ENCODE measurements around the gene WASL. TPM values are rescaled to one million over a fixed set of nuclear protein-coding genes. Genes with fewer than 3 reads are reported as not detected.
"Not testable (repeated sequence)": the region's sequence is repeated elsewhere in the genome, so short reads cannot be mapped to it uniquely, and the experiment has no call there.

The WASL gene
- total RNA-seq, 1 experiment from 2014 or later: 8.5 TPM

DNA sequence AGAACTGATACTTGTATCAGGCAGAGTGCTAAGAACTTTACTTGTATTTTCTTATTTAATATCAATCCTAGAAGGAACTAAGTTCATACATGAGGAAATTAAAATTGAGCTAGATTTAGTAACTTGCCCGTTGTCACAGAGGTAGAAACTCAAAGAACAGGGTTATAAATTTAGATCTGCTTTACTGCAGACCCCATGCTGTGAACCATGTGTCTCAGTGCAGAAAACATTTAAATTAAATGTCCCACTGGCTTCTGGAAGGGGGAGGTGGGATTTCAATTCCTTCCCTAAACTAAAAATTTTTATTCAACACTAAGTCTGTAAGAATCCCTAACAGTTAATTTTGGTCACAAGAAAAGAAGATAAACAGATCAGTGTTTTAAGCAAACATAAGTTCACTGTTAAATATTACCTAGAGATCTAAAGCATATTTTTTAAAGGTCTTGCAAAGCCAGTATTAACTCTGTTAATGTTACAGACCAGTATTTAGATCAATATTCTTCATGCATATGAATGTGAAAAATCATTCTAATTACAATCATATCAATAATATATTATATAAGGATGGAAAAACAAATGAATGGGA, 23.1 kb downstream of the WASL start:
- no peaks in the 10 kb centered on the region for H3K9me3 ChIP-seq (ENCODE audit: low read length)
- H3K9ac ChIP-seq (ENCODE audit: low read length): no peak overlapping the region
- intact Hi-C loops (cut with micrococcal nuclease): loop anchor here (1.0 to 2.0 kb wide), 2 partner anchors 14 to 59 kb away; no protein-coding TSS in a partner anchor
- no peaks in the 10 kb centered on the region for H3K36me3 ChIP-seq (ENCODE audit: low read depth, low read length)
- DNase-seq: no peak
- H3K4me1 ChIP-seq (ENCODE audit: insufficient read depth, low read length): peaks cover 29% of the 10 kb centered on the region
- H4K20me1 ChIP-seq (ENCODE audit: low read length): peaks cover 5% of the 10 kb centered on the region; the same call in 1 of the 2 replicates
- no peak for ATAC-seq
- POLR2A ChIA-PET (ENCODE audit: unreplicated experiment): no interaction called here
- H3K9me2 ChIP-seq (replicated peaks; ENCODE audit: low read length): no peaks in the 10 kb centered on the region
- no peaks in the 10 kb centered on the region for H3K27me3 ChIP-seq (ENCODE audit: low read length)
- H3K79me2 ChIP-seq (ENCODE audit: low read length): peaks cover 92% of the 10 kb centered on the region
- no peak overlapping the region for H3K4me2 ChIP-seq (ENCODE audit: low read length)
- CTCF ChIA-PET: no interaction called here
- H3K27ac ChIP-seq (ENCODE audit: low read length): no peak overlapping the region
- H2AFZ ChIP-seq (ENCODE audit: low read length): no peak overlapping the region
- BruUV-seq (replicated peaks): no TSS peak
- no peaks in the 10 kb centered on the region for H3F3A ChIP-seq (ENCODE audit: low read length, unreplicated experiment)
- TF ChIP-seq, protein P1, sequence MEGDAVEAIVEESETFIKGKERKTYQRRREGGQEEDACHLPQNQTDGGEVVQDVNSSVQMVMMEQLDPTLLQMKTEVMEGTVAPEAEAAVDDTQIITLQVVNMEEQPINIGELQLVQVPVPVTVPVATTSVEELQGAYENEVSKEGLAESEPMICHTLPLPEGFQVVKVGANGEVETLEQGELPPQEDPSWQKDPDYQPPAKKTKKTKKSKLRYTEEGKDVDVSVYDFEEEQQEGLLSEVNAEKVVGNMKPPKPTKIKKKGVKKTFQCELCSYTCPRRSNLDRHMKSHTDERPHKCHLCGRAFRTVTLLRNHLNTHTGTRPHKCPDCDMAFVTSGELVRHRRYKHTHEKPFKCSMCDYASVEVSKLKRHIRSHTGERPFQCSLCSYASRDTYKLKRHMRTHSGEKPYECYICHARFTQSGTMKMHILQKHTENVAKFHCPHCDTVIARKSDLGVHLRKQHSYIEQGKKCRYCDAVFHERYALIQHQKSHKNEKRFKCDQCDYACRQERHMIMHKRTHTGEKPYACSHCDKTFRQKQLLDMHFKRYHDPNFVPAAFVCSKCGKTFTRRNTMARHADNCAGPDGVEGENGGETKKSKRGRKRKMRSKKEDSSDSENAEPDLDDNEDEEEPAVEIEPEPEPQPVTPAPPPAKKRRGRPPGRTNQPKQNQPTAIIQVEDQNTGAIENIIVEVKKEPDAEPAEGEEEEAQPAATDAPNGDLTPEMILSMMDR (conservative IDR thresholded peaks at IDR 0.05; ENCODE audit: low read depth, low read length): no peak
- H3K4me3 ChIP-seq (ENCODE audit: low read length): no peak overlapping the region

- Histone ChIP-seq H3K27ac (ENCODE audit: low read length) (no peak overlapping the region), H3K9ac (ENCODE audit: low read length) (no peak overlapping the region), H3K9me2 (replicated peaks; ENCODE audit: low read length) (no peaks in the 10 kb centered on the region), H3K4me1 (ENCODE audit: insufficient read depth, low read length) (peaks cover 29% of the 10 kb centered on the region), H3K9me3 (ENCODE audit: low read length) (no peaks in the 10 kb centered on the region), H2AFZ (ENCODE audit: low read length) (no peak overlapping the region), H3K4me3 (ENCODE audit: low read length) (no peak overlapping the region), H3K27me3 (ENCODE audit: low read length) (no peaks in the 10 kb centered on the region), H4K20me1 (ENCODE audit: low read length) (peaks cover 4% of the 10 kb centered on the region; the same call in 1 of the 2 replicates), H3K79me2 (ENCODE audit: low read length) (peaks cover 92% of the 10 kb centered on the region), H3K4me2 (ENCODE audit: low read length) (no peak overlapping the region), H3K36me3 (ENCODE audit: low read depth, low read length) (no peaks in the 10 kb centered on the region), H3F3A (ENCODE audit: low read length, unreplicated experiment) (no peaks in the 10 kb centered on the region)
- ChIA-PET POLR2A (ENCODE audit: unreplicated experiment) (no interaction called here), CTCF (no interaction called here)
- TF ChIP-seq, protein P1 (conservative IDR thresholded peaks at IDR 0.05; ENCODE audit: low read depth, low read length): no peak
- TF ChIP-seq EZH2 (IDR thresholded peaks at IDR 0.05; ENCODE audit: low read length, unreplicated experiment): no peak
- TF ChIP-seq EZH2phosphoT487 (IDR thresholded peaks at IDR 0.05; ENCODE audit: borderline replicate concordance, low read length): no peak
- DNase-seq (no peak), ATAC-seq (no peak)
- intact Hi-C loops (cut with micrococcal nuclease): loop anchor here (1.0 kb wide), 1 partner anchor 14 kb away; no protein-coding TSS in a partner anchor
- no TSS peak for BruUV-seq (replicated peaks)
Observed at GRCh38 chr7:123724817-123725253, 24.0 kb downstream of the WASL start.

DNA sequence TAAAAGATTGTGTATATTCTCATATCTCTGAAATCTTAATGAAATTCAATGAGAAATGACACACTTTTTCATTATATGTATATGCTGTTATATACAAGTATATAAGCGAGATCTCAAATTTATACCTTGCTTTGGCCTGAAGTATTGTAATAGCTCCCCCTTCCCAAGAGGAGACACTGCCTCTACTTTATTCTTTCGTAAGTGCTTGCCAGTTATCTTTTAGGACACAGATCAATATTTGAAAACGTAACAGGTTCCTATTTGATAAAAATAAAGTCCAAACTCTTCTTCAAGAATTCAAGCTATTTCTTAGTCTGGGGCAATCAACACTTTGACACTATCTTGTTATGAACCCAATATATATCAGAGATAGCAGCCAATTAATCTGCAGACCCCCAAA, 24.9 kb downstream of the WASL start:
- CTCF ChIA-PET: no interaction called here
- ATAC-seq: no peak
- H3K4me2 ChIP-seq (ENCODE audit: low read length): no peak overlapping the region
- no peaks in the 10 kb centered on the region for H3K9me3 ChIP-seq (ENCODE audit: low read length)
- H3K27me3 ChIP-seq (ENCODE audit: low read length): no peaks in the 10 kb centered on the region
- H3K27ac ChIP-seq (ENCODE audit: low read length): no peak overlapping the region
- POLR2A ChIA-PET (ENCODE audit: unreplicated experiment): no interaction called here
- H3F3A ChIP-seq (ENCODE audit: low read length, unreplicated experiment): no peaks in the 10 kb centered on the region
- TF ChIP-seq, protein P1 (conservative IDR thresholded peaks at IDR 0.05; ENCODE audit: low read depth, low read length): no peak
- TF ChIP-seq EZH2 (IDR thresholded peaks at IDR 0.05; ENCODE audit: low read length, unreplicated experiment) (no peak), EZH2phosphoT487 (IDR thresholded peaks at IDR 0.05; ENCODE audit: borderline replicate concordance, low read length) (no peak)
- no peak overlapping the region for H3K4me3 ChIP-seq (ENCODE audit: low read length)
- H3K4me1 ChIP-seq (ENCODE audit: insufficient read depth, low read length): peaks cover 29% of the 10 kb centered on the region
- H3K79me2 ChIP-seq (ENCODE audit: low read length): peaks cover 92% of the 10 kb centered on the region
- peaks cover 4% of the 10 kb centered on the region; the same call in 1 of the 2 replicates for H4K20me1 ChIP-seq (ENCODE audit: low read length)
- no TSS peak for BruUV-seq (replicated peaks)
- H2AFZ ChIP-seq (ENCODE audit: low read length): no peak overlapping the region
- H3K9me2 ChIP-seq (replicated peaks; ENCODE audit: low read length): no peaks in the 10 kb centered on the region
- no peak for DNase-seq
- H3K9ac ChIP-seq (ENCODE audit: low read length): no peak overlapping the region
- intact Hi-C loops (cut with micrococcal nuclease): no loop called here
- no peaks in the 10 kb centered on the region for H3K36me3 ChIP-seq (ENCODE audit: low read depth, low read length)

DNA sequence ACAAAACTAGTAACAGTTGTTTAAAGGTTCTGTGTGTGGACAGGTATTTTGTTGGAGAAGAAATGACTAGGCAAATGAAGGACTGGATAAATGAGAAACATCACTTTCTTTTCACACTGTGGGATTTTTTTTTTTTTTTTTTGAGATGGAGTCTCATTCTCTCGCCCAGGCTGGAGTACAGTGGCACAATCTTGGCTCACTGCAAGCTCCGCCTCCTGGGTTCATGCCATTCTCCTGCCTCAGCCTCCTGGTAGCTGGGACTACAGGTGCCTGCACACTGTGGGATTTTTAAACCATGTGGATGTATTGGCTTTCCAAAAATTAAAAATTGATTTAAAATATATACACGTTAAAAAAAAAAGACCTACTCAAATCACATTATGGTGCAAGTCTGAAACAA, 28.3 kb downstream of the WASL start:
- H3K4me2 ChIP-seq (ENCODE audit: low read length); POLR2A ChIA-PET (ENCODE audit: unreplicated experiment); H2AFZ ChIP-seq (ENCODE audit: low read length); H3K9me2 ChIP-seq (replicated peaks; ENCODE audit: low read length); H4K20me1 ChIP-seq (ENCODE audit: low read length); H3K27me3 ChIP-seq (ENCODE audit: low read length); BruUV-seq (replicated peaks); H3K4me3 ChIP-seq (ENCODE audit: low read length); H3F3A ChIP-seq (ENCODE audit: low read length, unreplicated experiment); H3K9me3 ChIP-seq (ENCODE audit: low read length); H3K27ac ChIP-seq (ENCODE audit: low read length); H3K36me3 ChIP-seq (ENCODE audit: low read depth, low read length); intact Hi-C loops (cut with micrococcal nuclease); H3K9ac ChIP-seq (ENCODE audit: low read length); ATAC-seq; DNase-seq; CTCF ChIA-PET: not testable (repeated sequence)
- peaks cover 10% of the 10 kb centered on the region for H3K4me1 ChIP-seq (ENCODE audit: insufficient read depth, low read length)
- H3K79me2 ChIP-seq (ENCODE audit: low read length): peaks cover 82% of the 10 kb centered on the region
